VCaP (cell line): ENCODE measurements around the gene EDC3.
A peak's percentile ranks its signal among the peaks of the same experiment; 100 is the strongest.

ENCODE experiments used
- H3K27ac ChIP-seq: fragments of 450-650 bp; 2 replicates; pipeline ENCODE4 v1.5.1; 2017
- CTCF ChIP-seq: fragments of 450-650 bp; conservative IDR thresholded peaks from 2 replicates; pipeline ENCODE4 v1.5.1; 2017; ENCODE audit warnings: mild to moderate bottlenecking, moderate library complexity

EDC3 gene

DNA sequence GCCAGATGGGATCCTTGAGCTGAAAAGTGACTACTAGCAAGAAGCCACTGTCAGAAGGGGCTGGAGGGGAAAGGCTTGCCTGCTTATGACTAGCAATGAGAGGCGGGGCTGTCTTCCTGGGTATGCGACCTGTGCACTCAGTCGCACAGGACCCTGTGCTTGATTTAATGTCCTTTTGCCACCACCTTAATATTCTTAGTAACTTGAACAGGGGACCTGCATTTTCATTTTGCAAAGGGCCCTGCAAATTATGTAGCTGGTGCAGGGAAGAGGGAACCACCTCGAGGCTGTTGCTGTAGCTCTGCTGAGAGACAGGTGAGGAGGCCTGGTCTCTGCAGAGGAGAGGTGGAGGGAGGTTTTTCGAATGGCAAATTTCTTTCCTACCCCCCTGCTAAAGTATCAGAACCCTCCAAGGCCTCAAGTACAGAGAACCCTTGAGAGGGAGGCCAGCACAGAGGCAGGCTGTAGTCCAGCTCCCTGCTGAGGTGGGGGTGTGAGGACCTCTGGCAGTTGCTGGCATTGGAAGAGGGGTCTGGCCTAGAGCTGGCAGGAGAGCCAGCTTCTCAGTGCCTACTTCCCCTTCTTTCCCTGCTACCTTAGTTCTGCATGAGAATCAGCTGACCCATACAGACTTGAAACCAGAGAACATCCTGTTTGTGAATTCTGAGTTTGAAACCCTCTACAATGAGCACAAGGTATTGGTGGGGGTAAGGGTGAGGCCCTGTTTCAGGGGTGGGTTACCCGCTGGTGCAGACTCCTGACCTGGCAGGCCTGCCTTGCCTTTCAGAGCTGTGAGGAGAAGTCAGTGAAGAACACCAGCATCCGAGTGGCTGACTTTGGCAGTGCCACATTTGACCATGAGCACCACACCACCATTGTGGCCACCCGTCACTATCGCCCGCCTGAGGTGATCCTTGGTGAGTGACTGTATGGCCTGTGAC, 68.8 kb downstream of the EDC3 start:
- H3K27ac ChIP-seq: no peak overlapping the region
- no peak for TF ChIP-seq CTCF

GRCh38 chr15:74626336-74626735, 69.5 kb downstream of the EDC3 start:
- TF ChIP-seq CTCF: no peak
- H3K27ac ChIP-seq: no peak overlapping the region

DNA sequence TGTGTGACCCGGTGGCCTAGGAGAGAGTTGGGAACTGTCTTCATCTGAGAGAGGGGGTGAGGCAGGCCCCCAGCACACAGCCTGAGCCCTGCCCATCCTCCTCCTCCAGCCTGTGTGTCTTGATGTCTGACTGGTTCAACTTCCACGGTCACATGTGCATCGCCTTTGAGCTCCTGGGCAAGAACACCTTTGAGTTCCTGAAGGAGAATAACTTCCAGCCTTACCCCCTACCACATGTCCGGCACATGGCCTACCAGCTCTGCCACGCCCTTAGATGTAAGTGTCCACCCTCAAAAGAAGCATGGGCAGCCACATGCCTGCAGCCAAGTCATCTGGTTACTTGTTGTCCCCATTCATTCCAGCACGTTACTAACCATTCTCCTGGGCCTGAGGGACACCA, 70.1 kb downstream of the EDC3 start:
- H3K27ac ChIP-seq: no peak overlapping the region
- no peak for TF ChIP-seq CTCF

DNA sequence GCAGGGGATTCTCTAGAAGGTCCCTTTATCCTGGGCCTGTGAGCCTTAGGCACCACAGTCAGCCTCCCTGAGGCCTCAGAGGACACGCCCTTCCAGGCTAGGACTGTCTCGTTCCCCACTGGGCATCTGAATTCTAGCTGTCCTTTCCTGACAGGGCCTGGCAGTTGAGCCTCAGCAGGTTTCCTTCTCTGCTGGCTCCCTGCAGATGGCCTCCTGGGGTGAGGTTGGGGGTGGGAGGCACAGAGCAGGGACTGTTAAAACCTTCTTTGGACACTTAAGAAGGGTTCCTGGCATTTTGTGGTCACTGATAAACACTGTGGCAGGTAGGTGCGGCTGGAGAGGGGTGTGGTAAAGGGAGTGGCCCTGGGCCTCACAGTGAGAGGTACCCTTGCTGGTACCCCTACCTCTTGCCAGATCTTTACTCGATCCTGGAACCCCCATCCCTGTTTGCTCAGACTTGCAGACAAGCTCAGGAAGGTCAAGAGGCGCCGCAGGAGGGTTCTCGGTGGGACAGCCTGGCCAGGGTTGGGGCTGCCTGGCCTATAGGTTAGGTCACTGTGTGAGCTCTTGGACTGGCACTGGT, 71.7 kb downstream of the EDC3 start:
- TF ChIP-seq CTCF: no peak
- no peak overlapping the region; the same call in 1 of the 2 replicates for H3K27ac ChIP-seq

DNA sequence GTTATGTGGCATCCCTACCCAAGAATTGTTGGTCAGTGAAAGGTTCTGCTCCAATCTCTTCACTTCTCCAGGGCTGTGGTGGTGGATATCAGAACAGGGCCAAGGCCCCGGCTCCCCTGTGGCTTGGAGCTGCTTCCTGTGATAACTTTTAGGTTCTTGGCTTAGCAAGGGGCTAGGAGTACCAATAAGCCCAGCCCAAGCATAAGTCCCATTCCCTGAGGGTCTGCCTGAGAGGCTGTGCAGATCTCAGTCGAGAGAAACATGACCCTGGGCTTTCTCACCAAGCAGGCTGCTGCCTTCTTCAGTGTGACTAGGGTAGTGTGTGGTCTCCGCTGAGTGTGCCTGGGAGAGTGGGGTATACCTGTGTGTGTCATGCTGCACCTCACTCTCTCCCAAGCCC, 73.1 kb downstream of the EDC3 start:
- no peak overlapping the region for H3K27ac ChIP-seq
- no peak for TF ChIP-seq CTCF

- no peak for TF ChIP-seq CTCF
- peak overlapping the region; percentile 99; the same call in 1 of the 2 replicates for H3K27ac ChIP-seq
Observed at GRCh38 chr15:74621936-74622335, 73.9 kb downstream of the EDC3 start.

GRCh38 chr15:74621546-74621920, 74.3 kb downstream of the EDC3 start:
- no peak for TF ChIP-seq CTCF
- peak overlapping the region; percentile 99 for H3K27ac ChIP-seq
